ENCODE results near the gene PAPSS2. TPM values are rescaled to one million over a fixed set of nuclear protein-coding genes. Genes with fewer than 3 reads are reported as not detected.

The PAPSS2 gene
- total and polyA plus RNA-seq, 2 donors (not counting 1 experiment from before 2014, with no cell fraction given): 102 to 286 TPM

- TF ChIP-seq EZH2 (IDR thresholded peaks at IDR 0.05; ENCODE audit: low read length, missing control alignments) (no peak), CTCF (conservative IDR thresholded peaks at IDR 0.05 in 1 of 2, IDR thresholded peaks at IDR 0.05 in 1 of 2; ENCODE audit: low read depth in 1 of 2, low read length in 2 of 2) (no peak)
- Histone ChIP-seq H3K4me1 (ENCODE audit: control insufficient read depth, extremely low read depth, insufficient read depth, low read length) (peaks cover 5% of the 10 kb centered on the region), H4K20me1 (ENCODE audit: control insufficient read depth, extremely low read depth, insufficient read depth, low read length) (no peaks in the 10 kb centered on the region), H3K4me3 (replicated peaks in 1 of 4; ENCODE audit: control extremely low read depth in 1 of 4, insufficient read depth in 1 of 4, low read depth in 3 of 4, low read length in 4 of 4) (no peak overlapping the region), H3K27me3 (ENCODE audit: control insufficient read depth, insufficient read depth, low read length) (no peaks in the 10 kb centered on the region), H3K4me2 (ENCODE audit: extremely low read depth, insufficient read depth, low read length) (no peak overlapping the region), H3K9ac (ENCODE audit: insufficient read depth, low read length) (no peak overlapping the region), H3K79me2 (ENCODE audit: control insufficient read depth, insufficient read depth, low read length) (peaks cover 9% of the 10 kb centered on the region), H2AFZ (ENCODE audit: low read length) (no peak overlapping the region), H3K9me3 (ENCODE audit: control insufficient read depth, insufficient read depth, low read depth, low read length) (no peaks in the 10 kb centered on the region), H3K36me3 (ENCODE audit: control insufficient read depth, insufficient read depth, low read length) (peaks cover 3% of the 10 kb centered on the region), H3K27ac (ENCODE audit: insufficient read depth, low read length) (no peak overlapping the region)
- no peak for DNase-seq (ENCODE audit: low read depth in 2 of 2)
These were observed 42.7 kb downstream of the PAPSS2 start for GRCh38 chr10:87702260-87702972.

- no peak overlapping the region for H3K27ac ChIP-seq (ENCODE audit: insufficient read depth, low read length)
- no peak overlapping the region for H3K9ac ChIP-seq (ENCODE audit: insufficient read depth, low read length)
- H3K27me3 ChIP-seq (ENCODE audit: control insufficient read depth, insufficient read depth, low read length): no peaks in the 10 kb centered on the region
- peaks cover 7% of the 10 kb centered on the region for H3K79me2 ChIP-seq (ENCODE audit: control insufficient read depth, insufficient read depth, low read length)
- no peaks in the 10 kb centered on the region for H3K9me3 ChIP-seq (ENCODE audit: control insufficient read depth, insufficient read depth, low read depth, low read length)
- H3K4me3 ChIP-seq (replicated peaks in 1 of 4; ENCODE audit: control extremely low read depth in 1 of 4, insufficient read depth in 1 of 4, low read depth in 3 of 4, low read length in 4 of 4): no peak overlapping the region
- H3K4me2 ChIP-seq (ENCODE audit: extremely low read depth, insufficient read depth, low read length): no peak overlapping the region
- TF ChIP-seq EZH2 (IDR thresholded peaks at IDR 0.05; ENCODE audit: low read length, missing control alignments) (no peak), CTCF (conservative IDR thresholded peaks at IDR 0.05 in 1 of 2, IDR thresholded peaks at IDR 0.05 in 1 of 2; ENCODE audit: low read depth in 1 of 2, low read length in 2 of 2) (no peak)
- H2AFZ ChIP-seq (ENCODE audit: low read length): no peak overlapping the region
- peaks cover 3% of the 10 kb centered on the region for H3K36me3 ChIP-seq (ENCODE audit: control insufficient read depth, insufficient read depth, low read length)
- H4K20me1 ChIP-seq (ENCODE audit: control insufficient read depth, extremely low read depth, insufficient read depth, low read length): no peaks in the 10 kb centered on the region
- peaks cover 5% of the 10 kb centered on the region for H3K4me1 ChIP-seq (ENCODE audit: control insufficient read depth, extremely low read depth, insufficient read depth, low read length)
- DNase-seq (ENCODE audit: low read depth in 2 of 2): no peak
These were observed 43.3 kb downstream of the PAPSS2 start for GRCh38 chr10:87702973-87703294.

GRCh38 chr10:87703771-87704170 is 44.1 kb downstream of the PAPSS2 start:
- Histone ChIP-seq H3K4me2 (ENCODE audit: extremely low read depth, insufficient read depth, low read length) (no peak overlapping the region), H3K4me3 (replicated peaks in 1 of 4; ENCODE audit: control extremely low read depth in 1 of 4, insufficient read depth in 1 of 4, low read depth in 3 of 4, low read length in 4 of 4) (no peak overlapping the region), H3K27me3 (ENCODE audit: control insufficient read depth, insufficient read depth, low read length) (no peaks in the 10 kb centered on the region), H3K4me1 (ENCODE audit: control insufficient read depth, extremely low read depth, insufficient read depth, low read length) (peaks cover 5% of the 10 kb centered on the region), H4K20me1 (ENCODE audit: control insufficient read depth, extremely low read depth, insufficient read depth, low read length) (no peaks in the 10 kb centered on the region), H2AFZ (ENCODE audit: low read length) (no peak overlapping the region), H3K9me3 (ENCODE audit: control insufficient read depth, insufficient read depth, low read depth, low read length) (no peaks in the 10 kb centered on the region), H3K9ac (ENCODE audit: insufficient read depth, low read length) (no peak overlapping the region), H3K79me2 (ENCODE audit: control insufficient read depth, insufficient read depth, low read length) (peaks cover 7% of the 10 kb centered on the region), H3K27ac (ENCODE audit: insufficient read depth, low read length) (no peak overlapping the region), H3K36me3 (ENCODE audit: control insufficient read depth, insufficient read depth, low read length) (peaks cover 3% of the 10 kb centered on the region)
- TF ChIP-seq CTCF (conservative IDR thresholded peaks at IDR 0.05 in 1 of 2, IDR thresholded peaks at IDR 0.05 in 1 of 2; ENCODE audit: low read depth in 1 of 2, low read length in 2 of 2) (no peak), EZH2 (IDR thresholded peaks at IDR 0.05; ENCODE audit: low read length, missing control alignments) (no peak)
- no peak for DNase-seq (ENCODE audit: low read depth in 2 of 2)
